ENCODE measurements around the gene LDLRAP1. TPM values are rescaled to one million over a fixed set of nuclear protein-coding genes. Genes with fewer than 3 reads are reported as not detected.

The LDLRAP1 gene
- total RNA-seq, 1 donor from 2014 or later = 30.3 TPM

DNA sequence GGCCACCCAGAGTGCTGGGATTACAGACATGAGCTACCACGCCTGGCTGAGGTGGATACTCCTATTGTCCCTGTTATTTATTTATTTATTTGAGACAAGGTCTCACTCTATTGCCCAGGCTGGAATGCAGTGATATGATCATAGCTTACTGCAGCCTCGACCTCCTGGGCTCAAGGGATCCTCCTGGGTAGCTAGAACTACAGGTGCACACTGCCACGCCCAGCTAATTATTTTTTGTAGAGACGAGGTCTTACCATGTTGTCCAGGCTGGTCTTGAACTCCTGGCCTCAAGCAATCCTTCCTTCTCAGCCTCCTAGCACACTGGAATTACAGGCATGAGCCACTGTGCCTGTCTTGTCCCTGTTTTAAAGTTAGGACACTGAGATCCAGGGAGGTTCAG is 5.2 kb downstream of the LDLRAP1 start:
- intact Hi-C loops (cut with DNase I) = no loop called here
- H3K4me1 ChIP-seq = peaks cover 75% of the 10 kb centered on the region
- H3K4me3 ChIP-seq = no peak overlapping the region
- peak overlapping the region; percentile 66 for H3K27ac ChIP-seq
- TF ChIP-seq, protein P1, sequence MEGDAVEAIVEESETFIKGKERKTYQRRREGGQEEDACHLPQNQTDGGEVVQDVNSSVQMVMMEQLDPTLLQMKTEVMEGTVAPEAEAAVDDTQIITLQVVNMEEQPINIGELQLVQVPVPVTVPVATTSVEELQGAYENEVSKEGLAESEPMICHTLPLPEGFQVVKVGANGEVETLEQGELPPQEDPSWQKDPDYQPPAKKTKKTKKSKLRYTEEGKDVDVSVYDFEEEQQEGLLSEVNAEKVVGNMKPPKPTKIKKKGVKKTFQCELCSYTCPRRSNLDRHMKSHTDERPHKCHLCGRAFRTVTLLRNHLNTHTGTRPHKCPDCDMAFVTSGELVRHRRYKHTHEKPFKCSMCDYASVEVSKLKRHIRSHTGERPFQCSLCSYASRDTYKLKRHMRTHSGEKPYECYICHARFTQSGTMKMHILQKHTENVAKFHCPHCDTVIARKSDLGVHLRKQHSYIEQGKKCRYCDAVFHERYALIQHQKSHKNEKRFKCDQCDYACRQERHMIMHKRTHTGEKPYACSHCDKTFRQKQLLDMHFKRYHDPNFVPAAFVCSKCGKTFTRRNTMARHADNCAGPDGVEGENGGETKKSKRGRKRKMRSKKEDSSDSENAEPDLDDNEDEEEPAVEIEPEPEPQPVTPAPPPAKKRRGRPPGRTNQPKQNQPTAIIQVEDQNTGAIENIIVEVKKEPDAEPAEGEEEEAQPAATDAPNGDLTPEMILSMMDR (IDR thresholded peaks at IDR 0.05) = no peak
- no peaks in the 10 kb centered on the region for H3K36me3 ChIP-seq
- DNase-seq (peak; percentile 10), ATAC-seq (no peak)
- H3K27me3 ChIP-seq (ENCODE audit: low read depth) = no peaks in the 10 kb centered on the region
- no peaks in the 10 kb centered on the region for H3K9me3 ChIP-seq

DNA sequence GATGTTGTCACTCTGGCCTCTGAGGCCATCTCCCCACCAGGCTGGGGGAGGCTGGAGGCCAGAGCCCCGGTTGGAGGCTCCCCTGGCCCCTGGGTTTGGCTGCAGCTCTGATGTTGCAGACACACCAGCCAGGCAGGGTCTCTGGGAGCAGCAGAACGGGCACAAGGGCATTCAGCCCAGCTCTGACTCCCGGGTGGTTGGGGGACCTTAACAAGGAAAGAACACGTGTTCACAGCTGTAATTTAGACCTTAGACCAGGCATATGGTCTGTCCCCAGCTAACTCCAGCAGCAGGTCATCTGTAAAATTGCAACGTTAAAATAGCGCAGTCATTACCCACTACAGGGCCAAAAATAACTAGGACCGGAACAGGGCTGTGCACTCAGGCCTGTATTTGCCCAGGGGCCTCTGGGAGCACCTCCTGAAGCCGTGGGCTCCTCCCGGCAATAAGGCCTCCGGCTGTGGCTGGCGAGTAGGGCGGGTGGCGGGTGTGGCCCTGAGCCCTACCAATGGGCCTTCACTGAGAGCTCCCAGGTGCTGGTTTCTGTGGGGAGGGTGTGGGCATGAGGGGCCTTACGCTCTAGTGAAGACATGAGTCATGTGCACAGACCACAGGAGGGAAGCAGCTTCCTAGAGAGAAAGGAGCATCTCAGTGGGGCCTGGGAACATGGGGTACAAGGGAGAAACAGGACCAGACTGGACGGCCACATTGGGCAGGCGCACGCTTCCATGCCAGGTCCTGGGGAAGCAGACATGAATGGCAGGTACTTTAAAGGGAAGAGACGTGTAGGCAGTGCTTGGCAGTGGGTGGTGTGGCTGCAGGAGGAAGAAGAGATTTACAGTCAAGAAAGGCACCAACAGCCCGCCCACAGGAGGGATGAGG is 6.1 kb downstream of the LDLRAP1 start:
- DNase-seq = peak; percentile 65
- H3K4me3 ChIP-seq = no peak overlapping the region
- TF ChIP-seq, protein P1 (IDR thresholded peaks at IDR 0.05) = no peak
- H3K27ac ChIP-seq = peak overlapping the region; percentile 66
- no peaks in the 10 kb centered on the region for H3K36me3 ChIP-seq
- H3K9me3 ChIP-seq = no peaks in the 10 kb centered on the region
- H3K4me1 ChIP-seq = peaks cover 78% of the 10 kb centered on the region
- intact Hi-C loops (cut with DNase I) = no loop called here
- ATAC-seq = peak; percentile 67 to 82
- H3K27me3 ChIP-seq (ENCODE audit: low read depth) = no peaks in the 10 kb centered on the region

DNA sequence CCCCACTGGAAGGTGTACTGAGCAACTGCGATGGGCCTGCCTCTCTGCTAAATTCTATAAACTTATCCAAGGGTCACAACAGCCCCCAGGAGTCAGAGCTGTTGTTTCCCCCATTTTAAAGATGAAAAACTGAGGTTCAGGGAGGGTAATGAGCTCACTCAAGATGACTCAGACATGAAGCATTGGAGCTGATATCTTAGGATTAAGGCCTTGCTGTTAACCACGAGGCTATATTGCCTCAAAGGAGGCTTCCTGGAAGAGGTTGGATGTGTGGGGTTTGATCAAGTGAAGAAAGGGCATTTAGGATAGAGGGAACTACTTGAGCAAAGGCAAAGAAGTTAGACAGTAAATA is 6.7 kb downstream of the LDLRAP1 start:
- Histone ChIP-seq H3K4me1 (peaks cover 72% of the 10 kb centered on the region), H3K4me3 (no peak overlapping the region), H3K36me3 (no peaks in the 10 kb centered on the region), H3K27ac (peak overlapping the region; percentile 66), H3K9me3 (no peaks in the 10 kb centered on the region), H3K27me3 (ENCODE audit: low read depth) (no peaks in the 10 kb centered on the region)
- ATAC-seq (peak in 1 of 2 donors; percentile 26), DNase-seq (no peak)
- intact Hi-C loops (cut with DNase I) = no loop called here
- TF ChIP-seq, protein P1 (IDR thresholded peaks at IDR 0.05) = no peak

DNA sequence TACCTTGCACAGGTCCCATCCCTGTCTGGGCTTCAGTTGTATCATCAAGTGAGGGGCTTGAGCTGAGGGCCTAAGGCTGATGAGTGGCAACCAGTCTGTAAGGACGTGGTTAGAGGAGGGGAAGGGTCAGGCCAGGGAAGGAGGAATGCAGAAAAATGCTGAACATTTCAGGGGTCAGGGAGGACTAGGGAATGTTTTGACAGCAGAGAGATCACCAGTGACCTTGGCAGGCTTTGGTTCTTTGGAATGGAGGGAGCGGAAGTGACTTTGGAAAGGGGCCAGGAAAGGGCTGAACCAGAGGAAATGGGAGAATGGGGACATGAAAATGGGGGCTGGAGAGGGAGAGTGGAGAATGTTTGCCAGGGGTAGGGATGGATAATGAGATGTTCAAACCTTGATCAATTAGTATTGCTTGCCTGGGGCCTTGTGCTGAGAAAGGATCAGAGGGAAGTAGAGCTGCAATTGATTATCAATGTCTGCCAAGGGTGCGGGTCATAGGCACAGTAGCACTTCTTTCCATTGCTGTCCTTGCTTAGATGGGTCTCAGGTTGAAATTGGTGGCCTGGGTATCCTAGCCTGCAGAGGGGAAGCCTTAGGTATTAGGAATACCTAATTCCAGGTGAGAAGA is 7.4 kb downstream of the LDLRAP1 start:
- ATAC-seq = no peak
- H3K27me3 ChIP-seq (ENCODE audit: low read depth) = no peaks in the 10 kb centered on the region
- peak overlapping the region; percentile 66 for H3K27ac ChIP-seq
- no peaks in the 10 kb centered on the region for H3K36me3 ChIP-seq
- TF ChIP-seq, protein P1 (IDR thresholded peaks at IDR 0.05) = no peak
- peak; percentile 14 for DNase-seq
- intact Hi-C loops (cut with DNase I) = no loop called here
- H3K4me1 ChIP-seq = peaks cover 70% of the 10 kb centered on the region
- no peak overlapping the region for H3K4me3 ChIP-seq
- H3K9me3 ChIP-seq = no peaks in the 10 kb centered on the region

DNA sequence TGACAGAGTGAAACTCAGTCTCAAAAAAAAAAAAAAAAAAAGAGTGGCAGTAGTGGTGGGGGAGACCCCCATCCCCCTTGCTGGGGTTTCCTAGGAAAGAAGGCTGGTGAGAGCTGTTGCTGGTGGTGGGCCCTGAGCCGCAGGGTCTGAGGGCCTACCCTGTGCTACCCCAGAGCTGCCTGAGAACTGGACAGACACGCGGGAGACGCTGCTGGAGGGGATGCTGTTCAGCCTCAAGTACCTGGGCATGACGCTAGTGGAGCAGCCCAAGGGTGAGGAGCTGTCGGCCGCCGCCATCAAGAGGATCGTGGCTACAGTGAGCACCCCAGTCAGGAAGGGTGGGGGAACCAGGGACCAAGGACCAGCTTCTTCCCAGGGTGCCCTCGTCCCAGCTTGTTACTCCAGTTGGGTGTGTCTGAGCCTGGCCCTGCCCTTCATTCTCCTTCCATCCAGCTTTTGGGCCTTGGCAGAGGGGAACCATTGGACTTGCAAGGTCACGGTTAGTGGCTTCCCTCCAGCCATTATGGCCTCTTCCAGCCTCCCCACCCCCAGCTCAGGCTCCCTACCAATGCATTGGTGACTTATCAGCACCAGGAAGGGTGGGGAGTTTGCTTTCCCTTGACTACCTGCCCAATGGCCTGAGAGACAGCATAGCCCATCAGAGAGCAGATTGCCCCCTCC is 10.5 kb downstream of the LDLRAP1 start:
- Histone ChIP-seq H3K27me3 (ENCODE audit: low read depth) (no peaks in the 10 kb centered on the region), H3K4me3 (no peak overlapping the region), H3K36me3 (peaks cover 13% of the 10 kb centered on the region), H3K9me3 (no peaks in the 10 kb centered on the region), H3K4me1 (peaks cover 84% of the 10 kb centered on the region), H3K27ac (no peak overlapping the region)
- intact Hi-C loops (cut with DNase I) = no loop called here
- ATAC-seq (no peak), DNase-seq (peak; percentile 39)
- TF ChIP-seq, protein P1 (IDR thresholded peaks at IDR 0.05) = no peak

Measured in lower lobe of right lung (tissue), 2 donors.